RWPE1 (cell line): ENCODE data around the gene BSND.

Experiments
- CTCF ChIA-PET: fragments of 350-600 bp; sonication (Branson Sonifier 250); formaldehyde crosslinking; extraction: SDS; loops from one replicate; lab custom pipeline; 2021; lab: Yijun Ruan, JAX
- POLR2A ChIA-PET: fragments of 400-600 bp; formaldehyde crosslinking; extraction: SDS; loops from one replicate; lab custom pipeline; 2020; ENCODE audit warnings: antibody characterized with exemption; ENCODE audit not compliant: low non-redundant PET; lab: Yijun Ruan, JAX
- DNase-seq: peaks from one replicate; pipeline ENCODE4 v3.0.0; 2012; ENCODE audit warnings: low spot score
- H3K27ac ChIP-seq: fragments of 450-650 bp; 2 replicates; pipeline ENCODE4 v1.5.1; 2017
- TF ChIP-seq, protein P1 (sequence below): fragments of 450-650 bp; conservative IDR thresholded peaks from 2 replicates; pipeline ENCODE4 v1.5.1; 2017; ENCODE audit warnings: low read depth, mild to moderate bottlenecking

Gene BSND

DNA sequence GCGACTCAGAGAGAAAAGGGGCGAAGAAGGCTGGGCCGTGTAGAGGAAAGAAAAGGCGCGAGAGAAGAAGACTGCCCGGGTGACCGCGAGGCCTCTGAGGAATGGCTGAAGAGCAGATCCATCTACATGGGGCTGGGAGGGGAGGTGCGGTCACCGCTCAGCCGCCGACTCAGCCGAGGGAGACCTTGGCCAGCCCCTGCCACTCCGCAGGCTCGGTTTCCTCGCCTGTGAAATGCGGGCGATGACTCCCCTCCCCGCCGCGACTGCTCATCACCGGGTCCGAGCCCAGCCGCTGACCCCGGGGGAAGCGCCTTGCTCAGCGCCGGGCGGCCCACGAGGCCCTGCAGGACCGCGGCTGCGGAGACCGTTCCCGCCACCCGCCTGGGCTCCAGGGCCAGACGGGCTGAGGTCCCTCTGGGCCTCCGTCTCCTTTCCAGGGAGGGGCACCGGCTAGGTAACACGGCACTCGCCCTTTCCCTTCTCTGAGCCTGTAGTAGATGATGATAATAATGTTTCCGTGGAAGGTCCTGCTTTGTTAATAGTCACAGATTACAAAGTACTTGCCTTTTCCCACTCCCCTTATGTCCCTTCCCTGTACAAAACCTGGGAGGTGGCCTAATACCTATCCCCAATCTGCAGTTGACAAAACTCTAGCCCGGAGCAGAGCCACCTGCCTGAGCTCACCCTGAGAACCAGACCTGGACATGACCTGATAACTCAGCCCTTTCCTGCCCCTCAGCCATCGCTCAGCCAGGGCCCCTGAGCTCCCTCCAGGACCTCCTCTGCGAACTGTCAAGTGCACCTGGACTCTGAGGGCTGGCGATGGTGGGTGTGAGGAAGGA lies 1.6 kb upstream of the BSND start:
- POLR2A ChIA-PET: no interaction called here
- TF ChIP-seq, protein P1, sequence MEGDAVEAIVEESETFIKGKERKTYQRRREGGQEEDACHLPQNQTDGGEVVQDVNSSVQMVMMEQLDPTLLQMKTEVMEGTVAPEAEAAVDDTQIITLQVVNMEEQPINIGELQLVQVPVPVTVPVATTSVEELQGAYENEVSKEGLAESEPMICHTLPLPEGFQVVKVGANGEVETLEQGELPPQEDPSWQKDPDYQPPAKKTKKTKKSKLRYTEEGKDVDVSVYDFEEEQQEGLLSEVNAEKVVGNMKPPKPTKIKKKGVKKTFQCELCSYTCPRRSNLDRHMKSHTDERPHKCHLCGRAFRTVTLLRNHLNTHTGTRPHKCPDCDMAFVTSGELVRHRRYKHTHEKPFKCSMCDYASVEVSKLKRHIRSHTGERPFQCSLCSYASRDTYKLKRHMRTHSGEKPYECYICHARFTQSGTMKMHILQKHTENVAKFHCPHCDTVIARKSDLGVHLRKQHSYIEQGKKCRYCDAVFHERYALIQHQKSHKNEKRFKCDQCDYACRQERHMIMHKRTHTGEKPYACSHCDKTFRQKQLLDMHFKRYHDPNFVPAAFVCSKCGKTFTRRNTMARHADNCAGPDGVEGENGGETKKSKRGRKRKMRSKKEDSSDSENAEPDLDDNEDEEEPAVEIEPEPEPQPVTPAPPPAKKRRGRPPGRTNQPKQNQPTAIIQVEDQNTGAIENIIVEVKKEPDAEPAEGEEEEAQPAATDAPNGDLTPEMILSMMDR: no peak
- CTCF ChIA-PET: interaction anchor here (0.5 to 2.4 kb wide), 15 partner anchors 11 to 190 kb away, joined by 3 to 60 read pairs (median 5); no protein-coding TSS in a partner anchor
- no peak for DNase-seq
- H3K27ac ChIP-seq: no peak overlapping the region

DNA sequence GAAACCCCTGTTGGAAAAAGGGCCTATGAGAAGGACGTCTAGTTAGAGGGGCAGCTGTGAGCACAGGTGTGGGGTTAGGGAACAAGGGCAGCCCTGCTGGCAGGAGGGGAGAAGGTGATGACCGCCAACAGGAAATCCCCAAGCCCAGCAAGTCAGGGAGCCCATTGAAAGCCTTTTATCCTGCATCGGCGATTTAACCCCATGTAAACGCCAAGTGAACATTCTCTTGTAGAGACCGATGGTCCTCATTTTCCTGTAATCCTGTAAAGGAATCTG lies 1.1 kb upstream of the BSND start:
- no peak overlapping the region for H3K27ac ChIP-seq
- ChIA-PET POLR2A (no interaction called here), CTCF (interaction anchor here (0.7 to 2.4 kb wide), 2 partner anchors 24 to 124 kb away, joined by 3 to 13 read pairs; no protein-coding TSS in a partner anchor)
- DNase-seq: no peak
- TF ChIP-seq, protein P1: no peak

DNA sequence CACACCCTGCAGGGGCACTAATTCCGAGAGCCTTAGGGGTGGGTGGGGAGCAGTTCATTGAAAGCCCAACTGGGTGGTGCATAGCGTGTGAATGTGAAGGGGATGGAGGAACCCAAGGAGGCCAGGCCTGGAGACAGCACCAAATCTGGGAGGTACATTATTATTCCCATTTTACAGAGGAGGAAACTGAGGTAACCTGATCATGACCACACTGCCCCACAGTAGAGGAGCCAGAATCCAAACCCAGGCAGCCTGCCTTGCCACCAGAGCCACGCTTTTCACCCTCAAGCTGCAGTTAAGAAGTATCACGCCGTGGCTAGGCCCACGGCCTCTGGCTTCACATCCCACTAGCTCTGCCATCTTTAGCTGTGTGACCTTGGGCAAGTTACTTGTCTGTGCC lies 633 bp upstream of the BSND start:
- no peak for DNase-seq
- ChIA-PET POLR2A (no interaction called here), CTCF (interaction anchor here (0.7 to 2.4 kb wide), 3 partner anchors 24 to 124 kb away, joined by 3 to 14 read pairs (median 13); no protein-coding TSS in a partner anchor)
- H3K27ac ChIP-seq: no peak overlapping the region
- TF ChIP-seq, protein P1: no peak

DNA sequence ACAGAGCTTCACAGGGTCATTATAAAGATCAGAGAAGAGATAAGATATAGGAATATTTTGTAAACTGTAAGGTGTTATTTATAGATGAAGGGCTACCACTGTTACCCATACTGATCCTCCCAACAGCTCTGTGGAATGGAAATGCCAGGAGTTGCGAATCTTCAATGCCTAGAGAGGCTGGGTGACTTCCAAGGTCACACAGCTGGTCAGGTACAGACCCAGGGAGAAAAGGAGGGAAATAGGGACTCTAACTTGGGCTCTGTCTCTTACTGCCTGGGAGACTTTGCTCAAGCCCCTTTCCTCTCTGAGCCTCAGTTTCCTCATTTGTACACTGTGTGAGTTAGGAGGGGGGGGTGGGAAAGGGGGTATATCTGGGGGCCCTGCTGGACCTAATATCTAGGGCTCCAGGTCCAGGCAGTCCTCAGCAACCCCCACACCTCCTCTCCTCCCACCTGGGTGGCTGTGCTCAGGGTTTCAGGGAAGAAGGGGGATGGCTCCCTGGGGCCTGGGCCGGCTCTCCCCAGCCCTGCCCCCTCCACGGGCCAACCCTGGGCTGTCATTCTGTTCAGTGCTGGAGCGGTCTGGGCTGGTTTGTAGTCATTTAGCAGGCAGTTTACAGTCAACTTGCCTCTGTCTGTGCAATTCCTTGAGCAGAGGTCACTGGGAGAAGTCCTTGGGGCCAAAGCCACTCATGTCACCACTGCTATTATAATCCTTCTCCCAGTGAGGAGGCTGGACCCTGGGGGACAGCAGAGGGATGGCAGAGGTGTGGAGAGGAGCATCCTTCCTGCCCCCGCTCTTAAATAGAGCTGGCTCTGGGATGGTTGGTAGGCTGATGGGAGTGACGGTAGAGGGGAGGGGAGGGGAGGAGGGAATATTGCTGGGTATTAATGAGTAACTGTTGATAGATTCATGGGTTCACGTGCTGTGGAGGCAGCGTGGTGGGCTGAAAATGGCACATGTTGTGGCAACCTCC lies 1.7 kb downstream of the BSND start:
- no peak overlapping the region for H3K27ac ChIP-seq
- ChIA-PET CTCF (interaction anchor here (0.6 to 2.4 kb wide), 3 partner anchors 50 to 344 kb away, joined by 3 to 14 read pairs (median 6); no protein-coding TSS in a partner anchor), POLR2A (no interaction called here)
- TF ChIP-seq, protein P1: no peak
- no peak for DNase-seq

DNA sequence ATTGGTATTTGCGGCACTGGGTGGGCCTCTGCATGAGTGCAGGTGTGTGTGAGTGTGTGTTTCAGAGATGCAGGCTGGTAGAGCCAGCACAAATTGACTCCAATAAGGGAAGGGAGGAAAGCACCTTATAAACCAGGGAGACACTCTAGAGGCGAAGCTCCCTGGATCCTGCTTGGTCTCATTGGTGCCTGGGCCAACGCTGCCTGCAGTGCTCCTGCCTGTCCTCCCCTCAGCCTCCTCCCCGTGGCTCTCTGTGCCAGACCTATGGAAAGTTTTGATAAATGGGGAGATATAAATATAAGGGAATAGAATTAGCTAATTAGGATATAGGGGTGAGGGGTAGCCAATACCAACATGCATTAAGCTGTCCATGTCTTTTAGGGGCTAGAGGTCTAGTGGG lies 2.6 kb downstream of the BSND start:
- CTCF ChIA-PET: no interaction called here
- DNase-seq: no peak
- POLR2A ChIA-PET: no interaction called here
- TF ChIP-seq, protein P1: no peak
- H3K27ac ChIP-seq: no peak overlapping the region

DNA sequence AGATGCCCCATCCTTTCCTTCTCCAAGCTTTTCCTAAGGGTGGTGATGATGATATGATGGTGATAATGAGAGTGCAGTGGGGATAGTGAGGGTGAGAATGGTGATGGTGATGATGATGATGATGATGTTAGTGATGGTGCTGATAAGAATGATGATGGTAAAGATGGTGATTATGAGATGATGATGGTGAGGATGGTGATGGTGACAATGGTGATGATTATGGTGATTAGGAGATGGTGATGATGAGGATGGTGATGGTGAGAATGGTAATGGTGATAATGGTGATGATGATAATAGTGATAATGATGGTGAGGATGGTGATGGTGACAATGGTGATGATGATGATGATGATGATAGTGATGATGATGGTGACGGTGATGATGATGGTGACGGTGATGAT lies 4.0 kb downstream of the BSND start:
- DNase-seq: no peak
- TF ChIP-seq, protein P1: no peak
- POLR2A ChIA-PET: no interaction called here
- no peak overlapping the region for H3K27ac ChIP-seq
- CTCF ChIA-PET: interaction anchor here (0.6 to 3.1 kb wide), 6 partner anchors 10 to 87 kb away, joined by 3 to 12 read pairs (median 4); no protein-coding TSS in a partner anchor
